Esophagus squamous epithelium (tissue), 5 donors: ENCODE measurements around the gene INVS. TPM values are rescaled to one million over a fixed set of nuclear protein-coding genes. Genes with fewer than 3 reads are reported as not detected.
"Not testable (repeated sequence)": the region's sequence is repeated elsewhere in the genome, so short reads cannot be mapped to it uniquely, and the experiment has no call there.

Source experiments
- DNase-seq: peaks from one replicate; lab custom pipeline; 2025; lab: John Stamatoyannopoulos, UW
- H3K27ac ChIP-seq, 4 donors: fragments of 200-600 bp; sonication (generic); one replicate each; pipeline ENCODE4 v1.5.1; 2016 to 2019; ENCODE audit warnings: mild to moderate bottlenecking in 1 of 4
- H3K27me3 ChIP-seq, 4 donors: fragments of 200-600 bp; sonication (generic); 1 replicate in 3 of 4; 2 replicates in 1 of 4; pipeline versions ENCODE4 v1.5.1 to v1.6.0; 2017 to 2021; ENCODE audit warnings: antibody characterized with exemption in 1 of 4
- H3K36me3 ChIP-seq, 3 donors: fragments of 200-600 bp; sonication (generic); one replicate each; pipeline ENCODE4 v1.5.1; 2016 to 2019
- H3K4me1 ChIP-seq, 3 donors: fragments of 200-600 bp; sonication (generic); one replicate each; pipeline ENCODE4 v1.5.1; 2017 to 2019
- H3K4me3 ChIP-seq, 4 donors: fragments of 200-600 bp; sonication (generic); 1 replicate in 3 of 4; 2 replicates in 1 of 4; pipeline ENCODE4 v1.5.1; 2016 to 2019; ENCODE audit warnings: mild to moderate bottlenecking in 2 of 4, moderate library complexity in 1 of 4
- H3K9me3 ChIP-seq, 3 donors: fragments of 200-600 bp; sonication (generic); one replicate each; pipeline ENCODE4 v1.5.1; 2016 to 2019
- CTCF ChIP-seq, 6 experiments: fragments of 450-650 bp in 4 of 6; fragments of 200-600 bp in 2 of 6; sonication (generic) in 2 of 6; IDR thresholded peaks; one replicate each; pipeline ENCODE4 v1.5.1; 2016 to 2019; ENCODE audit warnings: antibody characterized with exemption in 6 of 6, mild to moderate bottlenecking in 4 of 6, moderate library complexity in 4 of 6
- POLR2A ChIP-seq, 4 donors: fragments of 450-650 bp; IDR thresholded peaks; one replicate each; pipeline ENCODE4 v1.6.1; 2017; ENCODE audit warnings: antibody characterized with exemption in 4 of 4, mild to moderate bottlenecking in 4 of 4, moderate library complexity in 3 of 4
- WGBS, 2 donors: methylation state at CpG; one replicate each; pipeline ENCODE4 v1.1.5; 2018; 5-methylcytosine and 5-hydroxymethylcytosine counted together
- intact Hi-C: fragments of 100-400 bp; cut with DNase I; formaldehyde crosslinking; loops from one replicate; pipeline ENCODE4 v1.15.0; 2022
- total RNA-seq, 4 donors: library from RNA; depleted of rRNA; stranded (reverse); fragments of >200 nt; gene quantifications; one replicate each; pipeline ENCODE4 v1.1.0, GENCODE V29; 2016
- donor health status: DM: yes; HTN: yes; CAD: no.

The INVS gene
- total RNA-seq, 4 donors from 2014 or later = 8.9 to 24.4 (median 13.3) TPM

GRCh38 chr9:100145167-100145934, 46.3 kb downstream of the INVS start:
- H3K4me3 ChIP-seq, intact Hi-C loops, DNase-seq, H3K36me3 ChIP-seq, H3K27ac ChIP-seq, H3K27me3 ChIP-seq, H3K9me3 ChIP-seq, H3K4me1 ChIP-seq: not testable (repeated sequence)
- 83 to 87% methylated on average over 5 to 10 of the region's 15 CpGs for WGBS, 2 donors

- DNase-seq, intact Hi-C loops, H3K4me1 ChIP-seq, H3K27ac ChIP-seq, H3K9me3 ChIP-seq, H3K36me3 ChIP-seq, H3K4me3 ChIP-seq, H3K27me3 ChIP-seq: not testable (repeated sequence)
- WGBS, 2 donors = 85 to 88% methylated on average over 7 to 8 of the region's 8 CpGs
Observed at GRCh38 chr9:100145976-100146375, 46.9 kb downstream of the INVS start.

GRCh38 chr9:100150214-100150613, 51.2 kb downstream of the INVS start:
- intact Hi-C loops = no loop called here
- 24 to 36% methylated on average over 2 of the region's 2 CpGs for WGBS, 2 donors

GRCh38 chr9:100160021-100160420, 61.0 kb downstream of the INVS start:
- H3K9me3 ChIP-seq = no peaks in the 10 kb centered on the region

More at GRCh38 chr9:100150214-100150613, 51.2 kb downstream of the INVS start:
- no peak for TF ChIP-seq CTCF (IDR thresholded peaks at IDR 0.05)
- no peak for TF ChIP-seq POLR2A (IDR thresholded peaks at IDR 0.05)
- Histone ChIP-seq H3K27me3 (no peaks in the 10 kb centered on the region), H3K9me3 (no peaks in the 10 kb centered on the region), H3K27ac (no peak overlapping the region), H3K4me3 (no peak overlapping the region), H3K4me1 (no peaks in the 10 kb centered on the region), H3K36me3 (no peaks in the 10 kb centered on the region)
- no peak for DNase-seq

GRCh38 chr9:100167176-100167575, 68.1 kb downstream of the INVS start:
- no peak for DNase-seq
- H3K27ac ChIP-seq = no peak overlapping the region
- no peaks in the 10 kb centered on the region for H3K9me3 ChIP-seq
- no peaks in the 10 kb centered on the region for H3K36me3 ChIP-seq
- no peaks in the 10 kb centered on the region for H3K4me1 ChIP-seq
- intact Hi-C loops = no loop called here
- no peak overlapping the region for H3K4me3 ChIP-seq
- H3K27me3 ChIP-seq = no peaks in the 10 kb centered on the region
- TF ChIP-seq CTCF (IDR thresholded peaks at IDR 0.05) = no peak

More at GRCh38 chr9:100160021-100160420, 61.0 kb downstream of the INVS start:
- H3K27ac ChIP-seq = no peak overlapping the region
- TF ChIP-seq POLR2A (IDR thresholded peaks at IDR 0.05) = no peak
- TF ChIP-seq CTCF (IDR thresholded peaks at IDR 0.05) = no peak
- intact Hi-C loops = no loop called here
- H3K36me3 ChIP-seq = peaks cover 0 to 5% (median 0%) of the 10 kb centered on the region in 3 donors
- WGBS, 2 donors = 88 to 96% methylated on average over 3 of the region's 3 CpGs
- no peak overlapping the region for H3K4me3 ChIP-seq
- H3K4me1 ChIP-seq = no peaks in the 10 kb centered on the region
- no peak for DNase-seq
- no peaks in the 10 kb centered on the region for H3K27me3 ChIP-seq

- H3K9me3 ChIP-seq = no peaks in the 10 kb centered on the region
- WGBS, 2 donors = 62 to 63% methylated on average over 5 of the region's 5 CpGs
- no peak for DNase-seq
- H3K27me3 ChIP-seq = no peaks in the 10 kb centered on the region
- intact Hi-C loops = no loop called here
- H3K4me3 ChIP-seq = no peak overlapping the region
- no peak overlapping the region for H3K27ac ChIP-seq
- H3K4me1 ChIP-seq = no peaks in the 10 kb centered on the region
- peaks cover 0 to 1% (median 0%) of the 10 kb centered on the region in 3 donors for H3K36me3 ChIP-seq
- TF ChIP-seq POLR2A (IDR thresholded peaks at IDR 0.05) (no peak), CTCF (IDR thresholded peaks at IDR 0.05) (no peak)
Observed at GRCh38 chr9:100167915-100168654, 69.0 kb downstream of the INVS start.
